Activated CD4-positive, alpha-beta T cell treated with anti-CD3 and anti-CD28 coated beads, Interleukin-2, amount 50 U/mL, for 1 hour (primary cell): ENCODE measurements around the gene ALK.

ENCODE experiments used
- DNase-seq: peaks from one replicate; pipeline ENCODE4 v3.0.0-alpha.2; 2020

ALK gene

GRCh38 chr2:29235411-29235810, 686.0 kb downstream of the ALK start:
- no peak for DNase-seq

GRCh38 chr2:29233428-29233827, 688.0 kb downstream of the ALK start:
- DNase-seq, result no peak

GRCh38 chr2:29232041-29232440, 689.3 kb downstream of the ALK start:
- DNase-seq, result no peak

- no peak for DNase-seq
These were observed 691.7 kb downstream of the ALK start for GRCh38 chr2:29229640-29230039.

- DNase-seq, result no peak
These were observed 692.4 kb downstream of the ALK start for GRCh38 chr2:29228947-29229346.

GRCh38 chr2:29227935-29228675, 693.3 kb downstream of the ALK start:
- DNase-seq, result no peak

- no peak for DNase-seq
These were observed 694.6 kb downstream of the ALK start for GRCh38 chr2:29226808-29227207.

GRCh38 chr2:29226375-29226774, 695.0 kb downstream of the ALK start:
- no peak for DNase-seq

GRCh38 chr2:29225814-29226213, 695.6 kb downstream of the ALK start:
- DNase-seq, result no peak

GRCh38 chr2:29224693-29225551, 696.5 kb downstream of the ALK start:
- DNase-seq, result no peak

GRCh38 chr2:29223851-29224692, 697.3 kb downstream of the ALK start:
- DNase-seq, result no peak

- no peak for DNase-seq
These were observed 698.1 kb downstream of the ALK start for GRCh38 chr2:29223257-29223656.

GRCh38 chr2:29222381-29223179, 698.8 kb downstream of the ALK start:
- no peak for DNase-seq

- no peak for DNase-seq
These were observed 700.7 kb downstream of the ALK start for GRCh38 chr2:29220506-29221270.

GRCh38 chr2:29219374-29219773, 702.0 kb downstream of the ALK start:
- no peak for DNase-seq

- DNase-seq, result no peak
These were observed 702.7 kb downstream of the ALK start for GRCh38 chr2:29218550-29219125.

- no peak for DNase-seq
These were observed 703.3 kb downstream of the ALK start for GRCh38 chr2:29218071-29218470.

- DNase-seq, result no peak
These were observed 704.8 kb downstream of the ALK start for GRCh38 chr2:29216609-29216909.

- no peak for DNase-seq
These were observed 705.4 kb downstream of the ALK start for GRCh38 chr2:29215739-29216608.

- DNase-seq, result no peak
These were observed 706.3 kb downstream of the ALK start for GRCh38 chr2:29215073-29215472.
